Liver (tissue), 9 donors: ENCODE measurements around the gene RTP2. TPM values are rescaled to one million over a fixed set of nuclear protein-coding genes. Genes with fewer than 3 reads are reported as not detected.

Experiments
- DNase-seq: peaks from one replicate; pipeline ENCODE4 v3.0.0-alpha.2; 2017; ENCODE audit warnings: low spot score
- H3K27ac ChIP-seq, 2 donors: one replicate each; pipeline ENCODE4 v1.7.0; 2013; ENCODE audit warnings: inconsistent platforms in 2 of 2, low read length in 2 of 2, control low read depth in 1 of 2, low read depth in 1 of 2, mild to moderate bottlenecking in 1 of 2
- H3K27me3 ChIP-seq, 4 donors: one replicate each; pipeline versions ENCODE4 v1.6.1 to v1.7.0; 2013; ENCODE audit warnings: low read length in 3 of 4, inconsistent platforms in 1 of 4, mild to moderate bottlenecking in 1 of 4, moderate library complexity in 1 of 4; ENCODE audit not compliant: control insufficient read depth in 4 of 4, insufficient read depth in 4 of 4
- H3K36me3 ChIP-seq, 4 donors: one replicate each; pipeline versions ENCODE4 v1.6.1 to v1.7.0; 2013; ENCODE audit warnings: low read length in 3 of 4, mild to moderate bottlenecking in 3 of 4, low read depth in 1 of 4, moderate library complexity in 1 of 4; ENCODE audit not compliant: control insufficient read depth in 4 of 4, insufficient read depth in 3 of 4
- H3K4me1 ChIP-seq, 4 donors: one replicate each; pipeline versions ENCODE4 v1.6.1 to v1.7.0; 2013; ENCODE audit warnings: low read length in 3 of 4, mild to moderate bottlenecking in 3 of 4, moderate library complexity in 1 of 4; ENCODE audit not compliant: control insufficient read depth in 4 of 4, insufficient read depth in 4 of 4
- H3K4me3 ChIP-seq, 3 donors: one replicate each; pipeline versions ENCODE4 v1.6.1 to v1.7.0; 2013; ENCODE audit warnings: low read length in 3 of 3, control low read depth in 1 of 3, low read depth in 1 of 3, mild to moderate bottlenecking in 1 of 3
- H3K9ac ChIP-seq, 2 donors: one replicate each; pipeline ENCODE4 v1.7.0; 2013; ENCODE audit warnings: low read length in 2 of 2, mild to moderate bottlenecking in 2 of 2, moderate library complexity in 2 of 2, control low read depth in 1 of 2, low read depth in 1 of 2
- H3K9me3 ChIP-seq, 4 donors: one replicate each; pipeline versions ENCODE4 v1.6.1 to v1.7.0; 2013; ENCODE audit warnings: low read length in 3 of 4; ENCODE audit not compliant: control insufficient read depth in 4 of 4
- EGR1 ChIP-seq, 2 donors: IDR thresholded peaks; 2 replicates each; pipeline ENCODE4 v1.6.1; 2016 to 2018; ENCODE audit warnings: antibody characterized with exemption in 2 of 2, low read depth in 2 of 2
- FOXA1 ChIP-seq: IDR thresholded peaks from 2 replicates; pipeline ENCODE4 v1.6.1; 2016; ENCODE audit warnings: antibody characterized with exemption
- FOXA2 ChIP-seq: IDR thresholded peaks from 2 replicates; pipeline ENCODE4 v1.6.1; 2016; ENCODE audit warnings: antibody characterized with exemption
- GABPA ChIP-seq, 2 donors: IDR thresholded peaks in 1 of 2; conservative IDR thresholded peaks in 1 of 2; 2 replicates each; pipeline ENCODE4 v1.6.1; 2016; ENCODE audit warnings: antibody characterized with exemption in 2 of 2, mild to moderate bottlenecking in 1 of 2, moderate library complexity in 1 of 2
- HNF4A ChIP-seq, 2 donors: conservative IDR thresholded peaks; 2 replicates each; pipeline ENCODE4 v1.6.1; 2016; ENCODE audit warnings: antibody characterized with exemption in 2 of 2, mild to moderate bottlenecking in 2 of 2
- HNF4G ChIP-seq: IDR thresholded peaks from 2 replicates; pipeline ENCODE4 v1.6.1; 2016; ENCODE audit warnings: antibody characterized with exemption
- JUND ChIP-seq, 2 donors: IDR thresholded peaks; 2 replicates each; pipeline ENCODE4 v1.6.1; 2016; ENCODE audit warnings: antibody characterized with exemption in 2 of 2
- NR2F2 ChIP-seq: IDR thresholded peaks from 2 replicates; pipeline ENCODE4 v1.6.1; 2016; ENCODE audit warnings: antibody characterized with exemption
- RAD21 ChIP-seq, 2 donors: IDR thresholded peaks; 2 replicates each; pipeline ENCODE4 v1.6.1; 2016; ENCODE audit warnings: antibody characterized with exemption in 2 of 2, mild to moderate bottlenecking in 2 of 2
- RXRA ChIP-seq, 2 donors: IDR thresholded peaks; 2 replicates each; pipeline ENCODE4 v1.6.1; 2017 to 2018; ENCODE audit warnings: antibody characterized with exemption in 2 of 2, mild to moderate bottlenecking in 1 of 2
- SP1 ChIP-seq: IDR thresholded peaks from 2 replicates; pipeline ENCODE4 v1.6.1; 2018; ENCODE audit warnings: antibody characterized with exemption, mild to moderate bottlenecking
- TAF1 ChIP-seq: conservative IDR thresholded peaks from 2 replicates; pipeline ENCODE4 v1.6.1; 2016; ENCODE audit warnings: antibody characterized with exemption, mild to moderate bottlenecking
- YY1 ChIP-seq: IDR thresholded peaks from 2 replicates; pipeline ENCODE4 v1.6.1; 2016; ENCODE audit warnings: antibody characterized with exemption, mild to moderate bottlenecking
- WGBS: extraction: QIAGEN DNeasy Blood & Tissue Kit; methylation state at CpG from one replicate; pipeline ENCODE4 v1.1.7; 2013; 5-methylcytosine and 5-hydroxymethylcytosine counted together
- polyA plus RNA-seq, 2 donors: library from polyadenylated mRNA; stranded (reverse) in 1 of 2; unstranded in 1 of 2; fragments of 200-250 nt in 1 of 2; fragments of >200 nt in 1 of 2; fragmentation: Nextera tagmentation in 1 of 2; extraction: Ambion mirVana in 1 of 2; gene quantifications; one replicate each; pipeline versions ENCODE4 v1.2.1 to v1.2.3, GENCODE V29; 2013 to 2015
- total RNA-seq, 2 donors: library from RNA; depleted of rRNA; stranded (reverse); fragments of >200 nt; gene quantifications; one replicate each; pipeline ENCODE4 v1.2.3, GENCODE V29; 2014
- TF ChIP-seq, protein P1 (sequence below): IDR thresholded peaks from 2 replicates; pipeline ENCODE4 v1.6.1; 2016; ENCODE audit warnings: antibody characterized with exemption, mild to moderate bottlenecking
- TF ChIP-seq, protein P2 (sequence below): IDR thresholded peaks from 2 replicates; pipeline ENCODE4 v1.6.1; 2016; ENCODE audit warnings: antibody characterized with exemption
- TF ChIP-seq, protein P3 (sequence below): IDR thresholded peaks from 2 replicates; pipeline ENCODE4 v1.6.1; 2016; ENCODE audit warnings: antibody characterized with exemption
- TF ChIP-seq, protein P4 (sequence below): IDR thresholded peaks from 2 replicates; pipeline ENCODE4 v1.6.1; 2016; ENCODE audit warnings: antibody characterized with exemption
- TF ChIP-seq, protein P5 (sequence below): fragments of 150-350 bp; IDR thresholded peaks from 2 replicates; pipeline ENCODE4 v1.5.1; 2017; ENCODE audit warnings: improper control_type of control experiment, low read depth, low read length; ENCODE audit not compliant: missing input control
- donor health status: healthy.
- donor health status: healthy.
- donor health status: healthy.
- donor health status: healthy.
- donor health status: healthy.

Gene RTP2
- total and polyA plus RNA-seq, 4 donors = not detected

DNA sequence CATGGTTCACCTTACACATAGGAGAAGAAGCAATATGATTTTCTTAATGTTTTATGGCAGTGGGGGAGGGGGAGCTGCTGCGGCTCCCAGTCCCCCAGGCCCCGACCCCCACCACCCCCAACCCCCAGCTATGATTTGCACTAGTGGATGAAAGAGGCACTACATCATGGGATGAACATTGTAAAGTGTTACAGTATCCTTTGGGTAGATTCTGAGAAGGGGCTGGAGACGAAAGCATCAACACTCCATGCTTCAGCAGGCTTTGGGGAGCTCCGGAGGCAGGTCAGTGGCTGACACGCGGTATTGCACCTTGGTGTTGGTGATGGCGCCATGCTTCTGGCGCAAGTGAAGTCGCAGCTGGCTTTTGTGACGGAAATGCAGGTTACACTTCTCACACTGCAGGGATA is 19.9 kb upstream of the RTP2 start (continued):
- TF ChIP-seq, protein P1, sequence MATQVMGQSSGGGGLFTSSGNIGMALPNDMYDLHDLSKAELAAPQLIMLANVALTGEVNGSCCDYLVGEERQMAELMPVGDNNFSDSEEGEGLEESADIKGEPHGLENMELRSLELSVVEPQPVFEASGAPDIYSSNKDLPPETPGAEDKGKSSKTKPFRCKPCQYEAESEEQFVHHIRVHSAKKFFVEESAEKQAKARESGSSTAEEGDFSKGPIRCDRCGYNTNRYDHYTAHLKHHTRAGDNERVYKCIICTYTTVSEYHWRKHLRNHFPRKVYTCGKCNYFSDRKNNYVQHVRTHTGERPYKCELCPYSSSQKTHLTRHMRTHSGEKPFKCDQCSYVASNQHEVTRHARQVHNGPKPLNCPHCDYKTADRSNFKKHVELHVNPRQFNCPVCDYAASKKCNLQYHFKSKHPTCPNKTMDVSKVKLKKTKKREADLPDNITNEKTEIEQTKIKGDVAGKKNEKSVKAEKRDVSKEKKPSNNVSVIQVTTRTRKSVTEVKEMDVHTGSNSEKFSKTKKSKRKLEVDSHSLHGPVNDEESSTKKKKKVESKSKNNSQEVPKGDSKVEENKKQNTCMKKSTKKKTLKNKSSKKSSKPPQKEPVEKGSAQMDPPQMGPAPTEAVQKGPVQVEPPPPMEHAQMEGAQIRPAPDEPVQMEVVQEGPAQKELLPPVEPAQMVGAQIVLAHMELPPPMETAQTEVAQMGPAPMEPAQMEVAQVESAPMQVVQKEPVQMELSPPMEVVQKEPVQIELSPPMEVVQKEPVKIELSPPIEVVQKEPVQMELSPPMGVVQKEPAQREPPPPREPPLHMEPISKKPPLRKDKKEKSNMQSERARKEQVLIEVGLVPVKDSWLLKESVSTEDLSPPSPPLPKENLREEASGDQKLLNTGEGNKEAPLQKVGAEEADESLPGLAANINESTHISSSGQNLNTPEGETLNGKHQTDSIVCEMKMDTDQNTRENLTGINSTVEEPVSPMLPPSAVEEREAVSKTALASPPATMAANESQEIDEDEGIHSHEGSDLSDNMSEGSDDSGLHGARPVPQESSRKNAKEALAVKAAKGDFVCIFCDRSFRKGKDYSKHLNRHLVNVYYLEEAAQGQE = no peak
- no peak for TF ChIP-seq HNF4G
- no peak for TF ChIP-seq RAD21 (IDR thresholded peaks at IDR 0.05)
- TF ChIP-seq EGR1 (IDR thresholded peaks at IDR 0.05; ENCODE audit: low read depth in 2 of 2) = no peak
- TF ChIP-seq, protein P2, sequence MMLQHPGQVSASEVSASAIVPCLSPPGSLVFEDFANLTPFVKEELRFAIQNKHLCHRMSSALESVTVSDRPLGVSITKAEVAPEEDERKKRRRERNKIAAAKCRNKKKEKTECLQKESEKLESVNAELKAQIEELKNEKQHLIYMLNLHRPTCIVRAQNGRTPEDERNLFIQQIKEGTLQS = no peak
- TF ChIP-seq GABPA (IDR thresholded peaks at IDR 0.05 in 1 of 2, conservative IDR thresholded peaks at IDR 0.05 in 1 of 2) = no peak
- TF ChIP-seq, protein P3, sequence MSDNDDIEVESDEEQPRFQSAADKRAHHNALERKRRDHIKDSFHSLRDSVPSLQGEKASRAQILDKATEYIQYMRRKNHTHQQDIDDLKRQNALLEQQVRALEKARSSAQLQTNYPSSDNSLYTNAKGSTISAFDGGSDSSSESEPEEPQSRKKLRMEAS = no peak
- TF ChIP-seq NR2F2 = no peak
- no peak for TF ChIP-seq RXRA (IDR thresholded peaks at IDR 0.05)
- no peak for TF ChIP-seq JUND (IDR thresholded peaks at IDR 0.05)
- TF ChIP-seq FOXA1 = no peak
- no peak for TF ChIP-seq SP1
- TF ChIP-seq YY1 = no peak

DNA sequence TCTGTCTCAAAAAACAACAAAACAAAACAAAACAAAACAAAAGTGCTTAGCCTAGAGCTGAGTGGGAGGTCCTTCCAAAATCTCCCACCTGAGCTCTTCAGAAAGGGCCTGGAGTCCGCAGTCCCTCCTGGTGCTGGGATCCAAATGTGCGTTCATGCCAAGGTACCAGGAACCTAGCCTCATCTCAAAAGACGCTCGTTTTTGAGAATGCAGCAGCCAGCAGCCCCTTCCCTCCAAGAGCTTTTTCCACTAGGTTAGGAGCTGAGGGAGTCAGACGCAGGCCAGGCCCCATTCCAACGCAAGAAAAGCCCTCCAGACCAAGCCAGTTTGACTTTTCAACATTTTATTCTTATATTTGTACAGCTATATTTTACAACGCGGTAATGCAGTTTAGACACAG is 18.7 kb upstream of the RTP2 start:
- H3K27ac ChIP-seq = no peak overlapping the region
- 95% methylated on average over 8 of the region's 8 CpGs for WGBS
- no peak for TF ChIP-seq RXRA (IDR thresholded peaks at IDR 0.05)
- TF ChIP-seq HNF4G = no peak
- no peak for TF ChIP-seq GABPA (IDR thresholded peaks at IDR 0.05 in 1 of 2, conservative IDR thresholded peaks at IDR 0.05 in 1 of 2)
- TF ChIP-seq, protein P4, sequence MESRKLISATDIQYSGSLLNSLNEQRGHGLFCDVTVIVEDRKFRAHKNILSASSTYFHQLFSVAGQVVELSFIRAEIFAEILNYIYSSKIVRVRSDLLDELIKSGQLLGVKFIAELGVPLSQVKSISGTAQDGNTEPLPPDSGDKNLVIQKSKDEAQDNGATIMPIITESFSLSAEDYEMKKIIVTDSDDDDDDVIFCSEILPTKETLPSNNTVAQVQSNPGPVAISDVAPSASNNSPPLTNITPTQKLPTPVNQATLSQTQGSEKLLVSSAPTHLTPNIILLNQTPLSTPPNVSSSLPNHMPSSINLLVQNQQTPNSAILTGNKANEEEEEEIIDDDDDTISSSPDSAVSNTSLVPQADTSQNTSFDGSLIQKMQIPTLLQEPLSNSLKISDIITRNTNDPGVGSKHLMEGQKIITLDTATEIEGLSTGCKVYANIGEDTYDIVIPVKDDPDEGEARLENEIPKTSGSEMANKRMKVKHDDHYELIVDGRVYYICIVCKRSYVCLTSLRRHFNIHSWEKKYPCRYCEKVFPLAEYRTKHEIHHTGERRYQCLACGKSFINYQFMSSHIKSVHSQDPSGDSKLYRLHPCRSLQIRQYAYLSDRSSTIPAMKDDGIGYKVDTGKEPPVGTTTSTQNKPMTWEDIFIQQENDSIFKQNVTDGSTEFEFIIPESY = no peak
- TF ChIP-seq, protein P3 = no peak
- no peak for TF ChIP-seq FOXA2
- TF ChIP-seq YY1 = no peak
- TF ChIP-seq HNF4A (conservative IDR thresholded peaks at IDR 0.05) = no peak
- no peak for TF ChIP-seq JUND (IDR thresholded peaks at IDR 0.05)
- TF ChIP-seq, protein P2 = no peak
- TF ChIP-seq, protein P5, sequence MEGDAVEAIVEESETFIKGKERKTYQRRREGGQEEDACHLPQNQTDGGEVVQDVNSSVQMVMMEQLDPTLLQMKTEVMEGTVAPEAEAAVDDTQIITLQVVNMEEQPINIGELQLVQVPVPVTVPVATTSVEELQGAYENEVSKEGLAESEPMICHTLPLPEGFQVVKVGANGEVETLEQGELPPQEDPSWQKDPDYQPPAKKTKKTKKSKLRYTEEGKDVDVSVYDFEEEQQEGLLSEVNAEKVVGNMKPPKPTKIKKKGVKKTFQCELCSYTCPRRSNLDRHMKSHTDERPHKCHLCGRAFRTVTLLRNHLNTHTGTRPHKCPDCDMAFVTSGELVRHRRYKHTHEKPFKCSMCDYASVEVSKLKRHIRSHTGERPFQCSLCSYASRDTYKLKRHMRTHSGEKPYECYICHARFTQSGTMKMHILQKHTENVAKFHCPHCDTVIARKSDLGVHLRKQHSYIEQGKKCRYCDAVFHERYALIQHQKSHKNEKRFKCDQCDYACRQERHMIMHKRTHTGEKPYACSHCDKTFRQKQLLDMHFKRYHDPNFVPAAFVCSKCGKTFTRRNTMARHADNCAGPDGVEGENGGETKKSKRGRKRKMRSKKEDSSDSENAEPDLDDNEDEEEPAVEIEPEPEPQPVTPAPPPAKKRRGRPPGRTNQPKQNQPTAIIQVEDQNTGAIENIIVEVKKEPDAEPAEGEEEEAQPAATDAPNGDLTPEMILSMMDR = no peak
- TF ChIP-seq, protein P1 = no peak
- TF ChIP-seq RAD21 (IDR thresholded peaks at IDR 0.05) = no peak
- TF ChIP-seq EGR1 (IDR thresholded peaks at IDR 0.05; ENCODE audit: low read depth in 2 of 2) = no peak
- TF ChIP-seq NR2F2 = no peak
- TF ChIP-seq TAF1 = no peak

More for the DNA sequence above, 18.7 kb upstream of the RTP2 start:
- DNase-seq = no peak
- H3K4me3 ChIP-seq = no peak overlapping the region
- H3K27me3 ChIP-seq = no peaks in the 10 kb centered on the region
- peaks cover 3 to 26% (median 20%) of the 10 kb centered on the region in 4 donors for H3K4me1 ChIP-seq
- no peaks in the 10 kb centered on the region for H3K9me3 ChIP-seq
- no peak overlapping the region for H3K9ac ChIP-seq
- H3K36me3 ChIP-seq = peaks cover 11 to 48% (median 42%) of the 10 kb centered on the region in 4 donors
